Measurements from ENCODE around the gene PIGM.

The PIGM gene

DNA sequence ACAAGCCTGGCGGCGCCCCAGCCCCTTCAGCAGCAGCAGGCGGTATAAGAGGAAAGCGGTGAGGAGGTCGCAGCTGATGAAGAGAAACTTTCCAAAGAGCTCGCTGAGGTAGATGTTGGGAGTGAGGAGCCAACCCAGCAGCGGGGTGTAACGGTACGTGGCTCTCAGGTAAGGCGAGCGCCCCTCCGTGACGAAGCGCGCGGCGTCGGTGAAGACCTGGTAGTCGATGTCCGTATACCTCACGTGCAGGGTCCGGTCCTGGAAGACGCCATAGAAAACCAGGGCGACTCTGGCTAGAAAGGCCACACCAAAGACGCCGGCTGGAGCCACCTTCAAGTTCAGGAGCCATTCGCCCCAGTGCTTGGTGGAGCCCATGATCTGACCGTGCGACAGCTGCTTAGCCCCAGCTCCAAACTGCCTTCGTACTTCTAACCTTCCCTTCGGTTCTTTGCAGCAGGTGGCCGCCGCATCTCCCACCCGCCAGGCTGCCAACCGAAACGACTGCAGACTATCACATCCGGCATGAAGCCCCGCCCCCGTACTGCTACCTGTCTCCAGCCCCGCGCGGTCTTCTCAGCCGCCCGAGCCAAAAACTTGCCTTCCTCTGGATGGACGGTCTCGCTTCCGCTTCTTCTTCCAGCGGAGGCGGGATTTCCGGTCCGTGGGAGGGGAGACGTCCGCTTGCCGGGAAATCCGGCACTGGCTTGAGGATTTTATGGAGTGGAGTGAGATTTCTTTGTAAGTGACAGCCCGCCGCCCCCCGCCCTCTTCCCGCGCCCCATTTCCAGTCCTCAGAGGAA lies at the start of gene PIGM:
Gene PIGM, minus strand, starts transcription at position 626 of the 800 bp plus-strand sequence. Its CDS starts 251 bp downstream, at position 375.
- DNase-seq (ENCODE audit: low spot score): peak; percentile 96

- peak; percentile 51 for DNase-seq (ENCODE audit: low spot score)
Measured at GRCh38 chr1:160081261-160081936, 49.6 kb upstream of the PIGM start, which contains the start of gene KCNJ9. KCNJ9 (plus strand) TSS chr1:160081538; CDS start chr1:160084031, 2,493 bp downstream.

DNA sequence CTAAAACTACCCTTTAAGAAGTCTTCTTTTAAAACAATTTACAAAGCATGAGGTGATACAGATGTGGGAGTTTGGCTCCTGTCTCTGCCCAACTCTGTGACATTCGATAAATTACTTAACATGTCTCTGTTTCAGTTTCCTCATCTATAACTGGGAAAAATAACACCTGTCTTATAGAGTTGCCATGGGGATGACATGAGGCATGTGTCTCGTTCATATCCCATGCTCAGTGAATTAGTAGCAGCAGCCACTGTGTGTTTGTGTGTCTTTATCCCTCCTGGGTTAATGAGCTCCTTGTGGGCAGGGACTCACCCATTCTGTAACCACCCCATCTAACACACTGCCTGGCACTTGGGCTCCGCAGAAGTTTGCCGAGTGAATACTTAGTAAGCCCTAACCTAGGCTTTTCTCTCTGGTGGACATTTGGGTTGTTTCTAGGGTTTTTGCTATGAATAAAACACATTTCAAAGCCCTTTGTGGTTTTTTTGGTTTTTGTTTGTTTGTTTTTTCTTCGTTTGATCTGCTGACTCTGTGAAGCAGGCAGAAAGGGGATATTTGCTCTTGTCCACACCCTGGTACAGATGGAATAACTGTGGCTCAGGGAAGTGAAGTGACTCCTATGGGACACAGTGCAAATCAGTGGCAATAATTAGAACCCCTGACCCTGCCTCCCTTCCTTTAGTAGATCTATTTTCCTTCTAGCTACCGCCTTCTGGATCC lies 48.8 kb upstream of the PIGM start:
- DNase-seq (ENCODE audit: low spot score): no peak

DNA sequence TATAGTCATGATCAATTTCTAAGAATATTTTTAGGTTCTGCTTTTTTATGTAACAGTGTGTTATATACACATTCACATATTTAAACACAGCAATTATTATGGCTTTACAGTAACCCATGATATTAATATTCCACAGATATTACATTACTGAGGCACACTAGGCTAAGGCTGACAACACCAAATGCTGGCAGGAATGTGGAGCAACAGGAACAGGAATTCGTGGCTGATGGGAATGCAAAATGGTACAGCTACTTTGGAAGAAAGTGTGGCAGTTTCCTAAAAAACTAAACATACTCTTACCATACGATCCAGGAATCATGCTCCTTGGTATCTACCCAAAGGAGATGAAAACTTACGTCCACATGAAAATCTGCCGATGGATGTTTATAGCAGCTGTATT lies 47.7 kb upstream of the PIGM start:
- no peak for DNase-seq (ENCODE audit: low spot score)

DNA sequence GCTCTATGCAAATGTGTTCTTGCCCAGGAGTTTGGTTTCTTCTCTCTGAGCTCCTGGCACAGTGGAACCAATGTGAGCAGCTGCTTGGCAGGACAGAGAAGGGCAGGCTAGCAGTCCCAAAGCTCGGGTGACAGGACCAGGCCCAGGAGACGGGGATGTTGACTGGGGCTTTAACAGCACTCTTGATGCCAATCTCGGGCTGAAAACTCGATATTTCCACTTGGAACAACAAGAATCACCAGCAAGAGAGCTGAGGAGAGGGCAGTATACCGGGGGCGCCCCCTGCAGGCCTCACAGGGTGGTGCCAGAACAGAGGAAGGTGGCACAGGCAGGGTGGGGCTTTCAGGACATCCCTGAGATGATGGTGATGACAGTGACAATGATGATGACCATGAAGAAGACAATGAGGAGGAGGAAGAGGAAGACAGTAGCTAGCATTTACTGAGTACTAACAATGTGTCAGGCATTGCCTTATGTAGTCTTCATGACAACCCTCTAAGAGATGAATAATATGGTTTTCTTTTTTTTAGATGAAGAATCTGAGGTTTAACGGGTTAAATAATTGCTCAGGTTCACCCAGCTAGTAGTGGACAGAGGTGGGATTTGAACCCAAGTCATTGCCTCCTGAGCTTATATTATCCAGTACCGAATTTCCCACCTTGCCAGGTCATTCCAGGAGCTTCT lies 46.9 kb upstream of the PIGM start:
- DNase-seq (ENCODE audit: low spot score): peak; percentile 70

GRCh38 chr1:160077486-160077885 lies 45.7 kb upstream of the PIGM start:
- DNase-seq (ENCODE audit: low spot score): no peak

DNA sequence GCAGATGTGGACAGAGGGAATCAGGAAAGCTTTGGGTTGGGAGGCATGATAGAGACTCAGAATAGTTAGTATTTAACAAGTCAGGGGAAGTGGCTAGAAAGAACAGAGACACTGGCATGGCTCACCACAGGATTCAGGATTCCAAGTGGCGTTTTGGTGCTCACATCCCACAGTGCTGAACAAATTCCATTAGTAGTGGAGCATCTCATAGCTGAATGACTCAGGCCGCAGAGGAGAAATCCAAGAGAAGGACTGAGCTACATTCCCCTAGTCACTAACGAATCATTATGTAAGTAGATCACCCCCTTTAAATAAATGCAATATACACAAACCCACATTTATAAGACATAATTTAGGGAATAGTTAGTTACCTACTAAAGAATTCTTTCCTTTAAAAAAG lies 44.5 kb upstream of the PIGM start:
- DNase-seq (ENCODE audit: low spot score): no peak

DNA sequence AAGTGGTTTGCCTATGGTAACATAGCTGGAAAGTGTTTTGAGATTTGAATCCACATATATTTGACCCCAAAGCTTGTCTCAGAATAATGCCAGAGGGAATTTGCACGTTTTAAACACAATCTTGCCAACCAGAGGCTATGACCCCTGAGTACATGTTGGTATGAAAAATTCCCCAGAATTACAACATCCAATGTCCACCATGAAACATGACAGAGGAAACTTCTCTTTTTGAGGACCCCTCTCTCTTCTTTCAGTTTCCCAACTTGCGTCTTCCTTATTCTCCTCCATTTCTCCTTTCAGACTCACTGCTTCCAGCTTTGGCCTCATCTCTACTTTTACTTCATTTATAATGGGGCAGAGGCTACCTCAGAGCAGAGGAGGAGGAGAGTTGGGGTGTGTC lies 44.0 kb upstream of the PIGM start:
- no peak for DNase-seq (ENCODE audit: low spot score)

DNA sequence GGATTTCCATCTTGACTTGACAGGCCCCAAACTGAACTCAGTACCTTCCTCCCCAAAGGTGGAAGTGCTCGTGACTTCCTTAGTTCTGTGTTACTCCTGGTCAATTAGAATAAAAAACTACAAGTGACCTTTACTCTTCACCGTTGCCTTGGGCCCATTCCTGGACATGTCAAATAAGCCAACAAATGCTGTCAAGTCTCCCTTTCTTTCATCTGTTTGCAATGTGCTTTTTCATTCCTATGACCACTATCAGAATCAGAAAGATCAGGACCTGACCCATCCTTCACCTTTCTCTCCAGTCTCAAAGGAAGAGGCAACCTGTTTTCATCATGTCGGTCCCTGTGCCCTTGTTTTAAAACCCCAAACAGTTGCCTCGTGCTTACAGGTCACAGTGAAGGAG lies 43.1 kb upstream of the PIGM start:
- no peak for DNase-seq (ENCODE audit: low spot score)

DNA sequence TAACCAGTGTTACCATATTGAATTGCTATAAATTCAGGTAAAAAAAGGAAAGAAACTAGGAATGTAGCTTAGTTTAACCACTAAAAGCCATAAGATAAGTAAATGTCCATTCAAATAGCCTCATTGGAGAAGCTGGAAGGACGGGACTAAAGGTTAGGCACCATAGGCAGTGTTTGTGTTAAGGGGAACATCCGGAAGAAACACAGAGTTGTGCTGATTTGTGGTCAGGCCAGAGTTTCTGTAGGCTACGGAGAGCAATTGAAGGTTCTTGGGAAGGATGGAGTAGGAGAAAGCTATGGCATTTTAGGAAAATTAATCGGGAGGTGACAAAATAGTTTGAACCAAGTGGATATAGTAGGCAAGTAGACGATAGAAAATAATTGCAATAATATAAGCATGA lies 39.5 kb upstream of the PIGM start:
- DNase-seq (ENCODE audit: low spot score): no peak

GRCh38 chr1:160070243-160071163 lies 38.7 kb upstream of the PIGM start:
- DNase-seq (ENCODE audit: low spot score): peak; percentile 85

DNA sequence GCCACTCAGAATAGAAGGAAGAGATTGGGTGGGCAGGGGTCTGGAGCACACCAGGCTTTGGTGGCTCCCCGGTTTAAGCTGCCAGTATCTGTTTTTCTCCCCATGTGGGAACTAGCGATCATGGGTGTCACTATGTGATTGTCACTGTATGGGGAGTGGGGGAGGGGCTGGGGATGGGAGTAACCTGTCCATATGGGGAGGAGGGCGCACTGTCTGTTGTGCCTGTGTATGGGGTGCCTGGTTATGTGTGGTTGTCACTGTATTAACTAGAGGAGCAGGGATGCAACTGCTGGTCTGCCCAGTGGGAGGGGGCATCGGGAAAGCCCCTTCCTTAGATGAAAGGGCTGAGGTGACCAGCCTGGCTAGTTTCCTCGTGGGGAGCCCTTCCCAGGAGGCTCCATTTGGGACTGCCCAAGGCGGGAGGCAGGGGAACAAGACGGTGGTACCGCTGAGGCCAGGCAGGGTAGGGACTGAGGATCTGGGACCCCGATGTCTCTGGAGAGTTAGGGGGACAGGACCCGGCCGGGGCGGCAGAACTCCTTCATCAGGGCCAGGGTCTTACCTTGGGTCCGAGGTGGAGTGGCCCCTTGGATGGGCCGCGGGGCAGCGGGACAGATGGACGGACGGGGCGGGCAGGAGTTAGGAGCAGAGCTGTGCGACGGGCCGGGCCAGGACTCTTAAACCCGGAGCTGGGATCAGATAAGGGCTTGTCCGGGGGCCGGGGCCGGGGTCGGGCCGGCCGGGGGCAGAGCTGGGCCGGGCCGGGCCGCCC lies 37.9 kb upstream of the PIGM start, which contains the start of gene KCNJ10:
Gene KCNJ10, minus strand, starts transcription at position 701 of the 772 bp plus-strand sequence. CDS start 27,628 bp downstream, outside the sequence.
- no peak for DNase-seq (ENCODE audit: low spot score)

GRCh38 chr1:160068225-160068624 lies 36.4 kb upstream of the PIGM start:
- DNase-seq (ENCODE audit: low spot score): no peak

DNA sequence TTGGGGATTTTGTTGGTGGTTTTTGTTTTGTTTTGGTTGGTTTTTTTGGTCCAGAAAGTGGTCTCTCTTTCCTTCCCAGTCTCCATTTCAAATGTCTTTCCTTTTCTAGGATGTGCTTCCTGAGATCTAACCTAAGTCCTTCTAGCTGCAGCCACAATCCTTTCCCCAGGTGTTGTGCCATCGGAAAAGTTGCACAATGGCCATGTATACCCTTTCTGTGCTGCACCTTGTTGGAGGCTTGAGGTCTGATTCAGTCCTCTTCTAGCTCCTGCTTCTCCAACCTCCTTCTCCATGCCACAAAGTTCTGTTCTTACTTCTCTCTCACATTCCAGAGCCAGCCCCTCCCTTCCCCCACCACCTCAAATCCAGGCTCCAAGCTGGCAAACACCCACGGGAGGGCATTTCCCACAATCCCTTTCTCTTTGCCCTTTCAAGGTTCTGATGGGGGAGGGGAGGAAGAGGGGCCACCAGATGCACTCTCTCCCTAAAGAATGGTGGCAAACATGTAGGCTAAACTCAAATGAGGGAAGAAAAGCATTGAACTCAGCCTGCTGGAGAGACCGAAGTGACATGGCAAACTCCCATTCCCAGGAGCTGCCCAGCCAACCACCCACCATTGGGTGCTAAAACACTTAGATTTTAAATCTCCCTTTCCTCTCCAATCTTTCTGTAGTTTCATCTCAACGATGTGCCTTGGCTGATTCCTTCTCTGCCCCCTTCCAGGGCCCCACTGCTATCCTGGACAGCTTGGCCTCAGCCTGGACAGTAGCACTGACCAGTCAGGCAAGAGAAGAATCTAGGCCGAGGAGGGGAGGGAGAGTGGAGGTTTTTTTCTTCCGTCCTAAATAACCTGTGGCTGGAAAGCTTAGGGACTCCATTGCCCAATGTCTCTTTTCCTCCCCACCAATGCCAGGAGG lies 35.3 kb upstream of the PIGM start:
- no peak for DNase-seq (ENCODE audit: low spot score)

GRCh38 chr1:160064746-160065145 lies 33.0 kb upstream of the PIGM start:
- DNase-seq (ENCODE audit: low spot score): no peak

DNA sequence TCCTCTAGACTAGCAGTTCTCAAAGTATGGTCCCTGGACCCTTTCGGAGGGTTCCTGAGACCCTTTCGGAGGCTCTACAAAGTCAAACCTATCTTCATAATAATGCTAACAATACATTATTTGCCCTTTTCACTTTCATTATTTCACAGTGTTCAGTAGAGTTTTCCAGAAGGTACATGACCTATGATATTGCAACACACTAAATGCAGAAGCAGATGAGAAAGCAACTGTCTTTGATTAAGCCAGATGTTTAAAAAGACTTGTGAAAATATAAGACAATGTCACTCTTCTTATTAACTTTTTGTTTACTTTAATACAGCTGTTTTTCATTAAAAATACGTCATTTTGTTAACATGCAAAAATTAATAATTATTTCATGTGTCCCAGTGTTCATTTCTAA lies 32.4 kb upstream of the PIGM start:
- DNase-seq (ENCODE audit: low spot score): no peak

DNA sequence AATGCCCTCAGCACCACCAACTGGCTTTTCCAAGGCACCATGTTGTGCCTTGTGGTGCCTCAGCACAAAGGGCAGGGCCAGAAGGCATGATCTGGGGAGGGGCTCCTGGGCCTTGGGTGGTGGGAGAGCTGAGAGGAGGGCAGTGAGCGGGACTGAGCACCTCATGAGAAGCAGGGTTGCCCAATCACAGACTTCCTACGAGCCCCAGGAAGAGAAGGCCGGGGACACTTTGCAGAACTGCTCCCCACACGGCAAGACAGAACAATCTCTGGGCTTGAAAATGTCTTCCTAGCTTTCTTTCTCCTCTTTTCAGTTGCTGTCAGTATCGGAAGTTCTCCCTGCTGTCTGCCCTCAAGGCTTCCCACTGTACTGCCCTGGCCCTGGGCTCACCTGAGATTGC lies 31.4 kb upstream of the PIGM start:
- DNase-seq (ENCODE audit: low spot score): no peak

DNA sequence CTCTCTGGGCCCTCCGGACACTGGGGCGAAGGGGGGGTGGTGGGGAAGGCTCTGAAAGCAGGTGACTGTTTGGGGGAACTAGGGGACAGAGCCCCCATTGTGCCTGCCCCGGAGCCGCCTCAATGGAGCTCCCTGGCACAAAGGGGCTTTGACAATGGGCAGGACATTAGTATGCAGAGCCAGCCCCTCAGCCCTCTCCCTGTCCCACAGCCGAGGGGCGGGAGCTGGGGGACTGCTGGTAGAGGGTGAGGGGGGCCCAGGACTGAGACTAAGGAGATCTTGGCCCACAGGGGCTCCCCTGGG lies 30.4 kb upstream of the PIGM start:
- no peak for DNase-seq (ENCODE audit: low spot score)

All from AG20443 (cell line).